ENCODE results near the gene TGFB2.
"Not testable (repeated sequence)": the region's sequence is repeated elsewhere in the genome, so short reads cannot be mapped to it uniquely, and the experiment has no call there.

Gene TGFB2

GRCh38 chr1:218344814-218345672 lies at the start of gene TGFB2:
TSS of gene TGFB2 (plus strand) at chr1:218345336. CDS start at chr1:218346702, 1,366 bp downstream.
- in situ Hi-C loops (cut with MboI; ENCODE audit: low sequenced_read_pairs), result loop anchor here (25.0 kb wide), 1 partner anchor 1042 kb away; no protein-coding TSS in a partner anchor

- in situ Hi-C loops (cut with MboI; ENCODE audit: low sequenced_read_pairs), result no loop called here
These were observed 49.0 kb upstream of the TGFB2 start for GRCh38 chr1:218296162-218296561.

GRCh38 chr1:218297461-218297860 lies 47.7 kb upstream of the TGFB2 start:
- in situ Hi-C loops (cut with MboI; ENCODE audit: low sequenced_read_pairs), result no loop called here

DNA sequence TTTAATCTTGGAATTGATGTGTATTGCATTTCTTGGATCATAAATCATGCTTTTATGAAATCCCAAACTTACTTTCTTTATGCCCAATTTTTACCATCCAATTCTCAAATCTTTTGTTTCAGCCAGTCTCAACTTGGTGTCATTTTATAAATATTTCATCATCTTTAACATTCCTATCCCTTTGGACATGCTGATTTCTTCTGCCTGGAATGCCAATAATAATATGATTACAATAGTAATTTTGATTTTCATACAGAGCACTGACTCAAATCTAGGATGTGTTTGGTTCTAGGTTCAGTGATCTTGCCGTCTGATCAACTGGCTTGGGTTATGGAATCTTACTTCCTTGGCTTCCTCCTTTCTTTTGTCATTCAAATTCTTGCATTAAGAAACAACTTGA lies 47.3 kb upstream of the TGFB2 start:
- in situ Hi-C loops (cut with MboI; ENCODE audit: low sequenced_read_pairs), result no loop called here

DNA sequence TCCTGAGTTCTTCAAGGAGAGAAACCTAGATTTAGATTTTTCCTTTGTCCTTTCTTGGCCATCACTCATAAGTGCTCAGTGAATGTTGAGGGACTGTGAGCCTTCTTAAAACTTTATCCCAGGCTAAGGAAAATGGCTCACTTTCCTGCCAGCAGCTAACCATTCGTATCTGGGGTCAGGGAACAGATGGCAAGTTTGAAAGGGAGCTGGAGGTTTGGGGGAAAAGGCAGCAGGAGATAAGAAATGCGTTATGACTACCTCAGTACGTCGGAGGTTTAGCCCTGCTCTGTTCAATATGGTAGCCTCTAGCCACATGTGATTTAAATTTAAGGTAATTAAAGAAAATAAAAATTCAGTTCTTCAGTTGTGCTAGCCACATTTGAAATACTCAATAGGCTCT lies 46.7 kb upstream of the TGFB2 start:
- in situ Hi-C loops (cut with MboI; ENCODE audit: low sequenced_read_pairs), result no loop called here

DNA sequence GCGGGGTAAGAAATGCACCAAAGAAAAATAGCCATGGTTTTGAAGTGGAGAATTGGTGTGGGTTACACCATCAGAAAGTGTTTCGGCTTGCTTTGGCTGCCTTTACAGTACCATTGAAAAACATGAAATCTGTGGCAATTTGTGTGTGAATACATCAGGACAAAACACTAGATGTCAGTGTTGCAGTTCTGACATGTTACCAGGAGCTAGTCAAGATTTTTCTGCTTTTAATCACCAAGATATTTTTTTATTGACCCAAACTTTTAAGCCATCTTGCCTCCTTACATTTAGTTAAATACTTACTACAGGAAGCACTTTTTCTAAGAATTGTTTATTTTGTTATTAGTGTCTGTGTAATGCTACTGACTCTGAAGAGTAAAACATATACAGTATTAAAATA lies 45.7 kb upstream of the TGFB2 start:
- in situ Hi-C loops (cut with MboI; ENCODE audit: low sequenced_read_pairs), result no loop called here

DNA sequence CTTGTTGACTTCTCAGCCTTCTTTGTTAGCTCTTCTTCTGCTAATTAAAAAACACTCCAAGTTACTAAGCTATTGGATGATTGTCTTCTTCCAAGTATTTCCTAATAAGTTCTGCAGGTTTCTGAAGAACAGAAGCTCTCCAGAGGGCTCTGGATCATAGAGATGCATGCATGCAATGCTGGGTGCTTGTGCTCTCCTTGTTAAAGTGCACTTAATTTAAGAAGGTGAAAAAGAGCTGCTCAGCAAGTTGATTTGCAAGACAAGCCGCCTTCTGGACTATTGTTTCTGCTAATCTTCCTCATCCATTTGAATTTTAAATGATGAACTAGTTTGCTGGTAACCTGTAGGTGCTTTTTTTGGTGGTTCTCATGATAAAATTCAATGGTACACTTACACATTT lies 43.9 kb upstream of the TGFB2 start:
- in situ Hi-C loops (cut with MboI; ENCODE audit: low sequenced_read_pairs), result no loop called here

GRCh38 chr1:218302155-218302554 lies 43.0 kb upstream of the TGFB2 start:
- in situ Hi-C loops (cut with MboI; ENCODE audit: low sequenced_read_pairs), result no loop called here

DNA sequence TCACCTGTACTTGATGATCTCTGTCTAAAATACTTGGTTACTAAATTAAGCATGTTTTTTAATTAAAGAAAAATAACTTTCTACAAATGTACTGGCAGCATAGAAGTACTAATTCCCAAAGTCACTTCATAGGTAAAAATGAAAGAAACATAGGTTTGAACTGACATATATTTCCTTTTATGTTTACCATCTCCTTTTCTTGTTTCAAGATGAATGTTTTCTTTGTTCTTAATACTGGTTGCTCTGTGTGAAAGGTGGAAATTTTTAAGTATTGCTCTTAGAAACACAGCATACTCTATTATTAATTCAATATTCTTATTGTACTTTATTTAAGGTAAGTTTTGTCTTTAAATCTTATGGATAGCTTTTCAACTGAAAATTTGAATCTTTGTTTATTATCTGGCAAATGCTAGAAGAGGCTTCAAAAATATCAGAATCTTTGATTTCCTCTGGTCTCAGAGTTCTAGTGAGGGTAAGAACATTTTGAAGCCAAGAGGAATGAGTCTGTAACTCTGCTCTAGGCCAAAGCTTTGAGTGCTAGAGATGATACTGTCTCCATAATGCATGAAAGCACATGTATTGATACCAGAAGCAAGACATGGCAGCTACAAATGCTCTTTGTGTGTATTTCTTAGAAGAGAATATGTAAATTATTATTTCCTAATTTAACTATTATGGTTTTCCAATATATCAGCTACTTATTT lies 41.8 kb upstream of the TGFB2 start:
- in situ Hi-C loops (cut with MboI; ENCODE audit: low sequenced_read_pairs), result no loop called here

GRCh38 chr1:218304281-218305039 lies 40.7 kb upstream of the TGFB2 start:
- in situ Hi-C loops (cut with MboI; ENCODE audit: low sequenced_read_pairs), result no loop called here

DNA sequence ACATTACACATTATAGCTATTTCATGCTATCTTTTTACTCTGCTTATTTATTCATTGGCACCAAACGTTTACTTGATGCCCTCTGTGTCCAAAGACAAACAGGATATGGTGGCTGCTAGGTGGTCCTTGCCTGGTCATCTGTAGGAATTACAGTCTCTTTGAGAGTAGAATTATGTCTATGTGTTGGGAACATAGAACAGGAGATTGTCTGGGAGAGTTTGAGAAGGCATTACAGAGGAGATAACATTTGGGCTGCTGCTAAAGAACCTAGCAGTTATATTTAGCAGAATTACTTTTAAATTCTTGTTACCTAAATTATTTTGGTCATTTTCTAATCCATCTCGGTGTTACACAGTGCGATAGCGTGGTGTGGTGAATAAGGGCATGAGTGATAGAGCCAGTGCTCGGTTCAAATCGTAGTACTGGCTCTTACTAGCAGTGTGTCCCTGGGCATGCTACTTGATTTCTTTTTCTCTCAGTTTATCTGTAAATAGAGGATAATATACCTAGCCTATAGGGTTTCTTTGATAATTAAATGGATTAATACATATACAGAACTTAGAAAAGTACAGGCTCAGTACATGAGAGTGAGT lies 39.6 kb upstream of the TGFB2 start:
- in situ Hi-C loops (cut with MboI; ENCODE audit: low sequenced_read_pairs), result no loop called here

- in situ Hi-C loops (cut with MboI; ENCODE audit: low sequenced_read_pairs), result no loop called here
These were observed 32.6 kb upstream of the TGFB2 start for GRCh38 chr1:218312509-218312908.

GRCh38 chr1:218314316-218314715 lies 30.8 kb upstream of the TGFB2 start:
- in situ Hi-C loops (cut with MboI; ENCODE audit: low sequenced_read_pairs), result no loop called here

GRCh38 chr1:218315638-218316037 lies 29.5 kb upstream of the TGFB2 start:
- in situ Hi-C loops (cut with MboI; ENCODE audit: low sequenced_read_pairs), result no loop called here

GRCh38 chr1:218317061-218317460 lies 28.1 kb upstream of the TGFB2 start:
- in situ Hi-C loops (cut with MboI; ENCODE audit: low sequenced_read_pairs), result no loop called here

GRCh38 chr1:218320182-218320581 lies 25.0 kb upstream of the TGFB2 start:
- in situ Hi-C loops (cut with MboI; ENCODE audit: low sequenced_read_pairs), result not testable (repeated sequence)

GRCh38 chr1:218322762-218323161 lies 22.4 kb upstream of the TGFB2 start:
- in situ Hi-C loops (cut with MboI; ENCODE audit: low sequenced_read_pairs), result no loop called here

GRCh38 chr1:218323568-218324225 lies 21.4 kb upstream of the TGFB2 start:
- in situ Hi-C loops (cut with MboI; ENCODE audit: low sequenced_read_pairs), result no loop called here

DNA sequence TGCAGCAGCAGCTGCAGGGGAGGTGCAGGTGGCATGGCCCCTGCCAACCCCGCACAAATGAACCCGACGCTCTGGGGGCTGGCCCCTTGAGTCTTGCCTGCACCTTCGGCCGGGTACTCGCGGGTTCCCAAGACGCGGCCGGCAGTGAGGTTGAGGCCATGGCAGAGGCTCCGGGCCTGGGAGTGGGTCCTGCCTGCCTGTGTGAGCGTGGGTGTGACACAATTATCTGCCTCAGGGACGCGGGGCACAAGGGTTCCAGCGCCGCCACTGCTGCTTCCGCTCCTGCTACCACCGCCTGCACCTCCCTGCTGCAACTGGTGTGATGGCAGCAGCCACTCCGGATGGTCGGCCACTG lies 20.9 kb upstream of the TGFB2 start:
- in situ Hi-C loops (cut with MboI; ENCODE audit: low sequenced_read_pairs), result no loop called here

GRCh38 chr1:218328769-218329168 lies 16.4 kb upstream of the TGFB2 start:
- in situ Hi-C loops (cut with MboI; ENCODE audit: low sequenced_read_pairs), result loop anchor here (25.0 kb wide), 1 partner anchor 1059 kb away; no protein-coding TSS in a partner anchor
